Left ventricle myocardium inferior (tissue), 1 donor: ENCODE data around the gene HLCS. TPM values are rescaled to one million over a fixed set of nuclear protein-coding genes. Genes with fewer than 3 reads are reported as not detected.
A peak's percentile ranks its signal among the peaks of the same experiment; 100 is the strongest.

Experiments used
- DNase-seq: peaks from one replicate; pipeline ENCODE4 v3.0.0-alpha.2; 2020
- H3K27ac ChIP-seq: fragments of 200-600 bp; replicated peaks from 2 replicates; pipeline ENCODE4 v1.8.0; 2021
- H3K27me3 ChIP-seq: fragments of 200-600 bp; 2 replicates; pipeline ENCODE4 v1.8.0; 2021; ENCODE audit warnings: low read depth
- H3K36me3 ChIP-seq: fragments of 200-600 bp; 2 replicates; pipeline ENCODE4 v1.8.0; 2021
- H3K4me1 ChIP-seq: fragments of 200-600 bp; 2 replicates; pipeline ENCODE4 v1.8.0; 2021
- H3K4me3 ChIP-seq: fragments of 200-600 bp; 2 replicates; pipeline ENCODE4 v1.8.0; 2021; ENCODE audit warnings: mild to moderate bottlenecking, moderate library complexity
- H3K9me3 ChIP-seq: fragments of 200-600 bp; replicated peaks from 2 replicates; pipeline ENCODE4 v1.8.0; 2021
- CTCF ChIP-seq: fragments of 200-600 bp; IDR thresholded peaks from 2 replicates; pipeline ENCODE4 v1.8.0; 2021; ENCODE audit warnings: antibody characterized with exemption, mild to moderate bottlenecking, borderline replicate concordance
- intact Hi-C: fragments of 100-400 bp; cut with micrococcal nuclease; formaldehyde crosslinking; loops from one replicate; pipeline ENCODE4 v1.11.0; 2022
- total RNA-seq: library from RNA; stranded (reverse); fragmentation: NEBNext Ultra II Directional; extraction: Animal tissue kit (Norgen Biotek cat#: 25700); gene quantifications from one replicate; pipeline ENCODE4 v1.2.1, GENCODE V29; 2021
- donor health status: DM: no; HTN: yes; CAD: no; lungs with severe emphysema.

Gene HLCS
- total RNA-seq, 1 donor from 2014 or later = 5.3 TPM

DNA sequence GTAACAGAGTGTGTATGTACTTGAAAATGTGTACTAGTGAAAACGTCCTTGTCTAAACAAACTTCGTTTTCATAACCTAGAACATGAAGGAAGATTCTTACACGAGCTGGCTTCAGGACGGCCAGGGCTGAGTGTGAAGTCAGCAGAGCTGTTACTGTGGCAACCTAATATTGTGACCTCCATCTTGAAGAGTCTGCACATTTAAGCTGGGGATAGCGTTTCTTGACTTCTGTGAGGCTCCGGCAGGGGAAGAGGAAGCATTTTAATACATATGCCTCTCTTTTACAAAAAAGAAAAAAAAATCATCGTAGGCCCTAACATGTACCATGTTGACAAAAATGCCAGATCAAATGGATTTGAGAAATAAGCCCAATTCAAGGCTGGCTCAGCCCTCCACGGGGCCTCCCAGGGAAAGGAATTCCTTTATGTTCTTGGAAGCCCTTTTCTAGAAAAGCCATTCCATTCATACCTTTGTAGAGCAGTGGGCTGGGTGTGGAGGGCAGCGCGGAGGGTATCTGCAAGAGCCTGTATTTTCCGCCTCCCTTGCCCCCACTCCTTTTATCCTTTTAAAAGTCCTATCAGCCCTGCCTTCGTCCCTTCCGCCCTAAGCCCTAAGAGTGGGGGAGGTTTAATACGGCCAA is 216.4 kb downstream of the HLCS start:
- intact Hi-C loops = loop anchor here (10.0 kb wide), 2 partner anchors 105 to 165 kb away; no protein-coding TSS in a partner anchor
- Histone ChIP-seq H3K27me3 (peaks cover 26% of the 10 kb centered on the region), H3K4me3 (no peak overlapping the region), H3K27ac (no peak overlapping the region), H3K36me3 (no peaks in the 10 kb centered on the region), H3K4me1 (peaks cover 17% of the 10 kb centered on the region), H3K9me3 (no peaks in the 10 kb centered on the region)
- DNase-seq = no peak
- no peak for TF ChIP-seq CTCF

- peak; percentile 62 for DNase-seq
- intact Hi-C loops = loop anchor here (10.0 kb wide), 2 partner anchors 107 to 167 kb away; no protein-coding TSS in a partner anchor
Observed at GRCh38 chr21:36747815-36748383, 218.6 kb downstream of the HLCS start.

DNA sequence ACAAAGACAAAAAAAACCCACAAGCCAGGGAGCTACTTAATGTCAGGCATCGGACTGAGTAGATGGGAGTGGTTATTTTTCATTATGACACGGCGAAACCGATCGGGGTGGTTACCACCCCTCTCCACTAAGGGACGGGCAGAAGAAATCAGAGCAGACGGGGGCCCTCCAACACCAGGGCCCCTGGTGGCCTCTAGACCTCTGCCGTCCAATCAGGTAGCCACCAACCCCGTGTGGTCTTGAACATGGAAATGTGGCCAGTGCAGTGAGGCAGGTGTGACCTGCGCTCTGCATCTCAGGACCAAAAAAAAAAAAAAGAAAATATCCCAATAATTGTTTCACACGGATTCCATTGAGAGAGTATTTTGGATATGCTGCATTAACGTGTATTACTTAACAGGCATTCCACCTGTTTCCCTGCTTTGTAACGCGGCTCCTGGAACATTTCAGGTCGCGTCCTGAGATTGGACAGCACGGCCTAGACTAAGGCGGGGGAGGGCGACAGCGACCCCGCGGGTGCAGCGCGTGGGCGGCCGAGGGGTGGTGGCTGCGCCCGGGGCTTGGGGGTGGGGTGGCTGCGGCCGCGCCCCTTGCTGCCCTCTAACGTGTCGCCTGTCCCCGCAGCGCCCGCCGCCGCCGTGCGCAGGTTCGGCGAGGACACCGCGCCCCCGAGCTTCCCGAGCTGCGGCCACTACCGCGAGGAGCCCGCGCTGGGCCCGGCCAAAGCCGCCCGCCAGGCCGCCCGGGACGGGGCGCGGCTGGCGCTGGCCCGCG is 219.2 kb downstream of the HLCS start:
- Histone ChIP-seq H3K4me1 (peaks cover 19% of the 10 kb centered on the region), H3K36me3 (no peaks in the 10 kb centered on the region), H3K4me3 (peak overlapping the region; percentile 66), H3K27ac (no peak overlapping the region), H3K27me3 (peaks cover 26% of the 10 kb centered on the region), H3K9me3 (no peaks in the 10 kb centered on the region)
- DNase-seq = peak; percentile 23
- TF ChIP-seq CTCF = no peak
- intact Hi-C loops = loop anchor here (10.0 kb wide), 2 partner anchors 108 to 168 kb away; no protein-coding TSS in a partner anchor

More at GRCh38 chr21:36747815-36748383, 218.6 kb downstream of the HLCS start:
- TF ChIP-seq CTCF = peak; percentile 23
- H3K36me3 ChIP-seq = no peaks in the 10 kb centered on the region
- peak overlapping the region; percentile 36 for H3K27ac ChIP-seq
- no peaks in the 10 kb centered on the region for H3K9me3 ChIP-seq
- peak overlapping the region; percentile 72 for H3K4me3 ChIP-seq
- peaks cover 26% of the 10 kb centered on the region for H3K27me3 ChIP-seq
- peaks cover 19% of the 10 kb centered on the region for H3K4me1 ChIP-seq

- no peaks in the 10 kb centered on the region for H3K9me3 ChIP-seq
- no peaks in the 10 kb centered on the region for H3K36me3 ChIP-seq
- H3K27me3 ChIP-seq = peaks cover 26% of the 10 kb centered on the region
- peaks cover 16% of the 10 kb centered on the region for H3K4me1 ChIP-seq
- no peak overlapping the region for H3K4me3 ChIP-seq
- no peak overlapping the region for H3K27ac ChIP-seq
- no peak for DNase-seq
- TF ChIP-seq CTCF = no peak
- intact Hi-C loops = loop anchor here (10.0 kb wide), 2 partner anchors 109 to 169 kb away; no protein-coding TSS in a partner anchor
Observed at GRCh38 chr21:36745459-36745858, 221.0 kb downstream of the HLCS start.

- Histone ChIP-seq H3K9me3 (no peaks in the 10 kb centered on the region), H3K4me1 (peaks cover 16% of the 10 kb centered on the region), H3K27ac (no peak overlapping the region), H3K4me3 (peak overlapping the region; percentile 36), H3K36me3 (no peaks in the 10 kb centered on the region), H3K27me3 (peaks cover 26% of the 10 kb centered on the region)
- DNase-seq = peak; percentile 28
- intact Hi-C loops = loop anchor here (10.0 kb wide), 2 partner anchors 110 to 170 kb away; no protein-coding TSS in a partner anchor
- no peak for TF ChIP-seq CTCF
Observed at GRCh38 chr21:36744560-36745231, 221.8 kb downstream of the HLCS start.
